IMR-90 (cell line): ENCODE results near the gene ABCA12. TPM values are rescaled to one million over a fixed set of nuclear protein-coding genes. Genes with fewer than 3 reads are reported as not detected.

Source experiments
- ATAC-seq: fragments of 200-7000 bp; cut with Tn5 transposase; 2 replicates; pipeline ENCODE4 v1.9.1; 2020; ENCODE audit warnings: low read depth, mild to moderate bottlenecking, moderate library complexity
- BruUV-seq: library from RNA; stranded (reverse); fragments of 400-500 nt; replicated peaks from 2 replicates; lab custom pipeline; 2021; lab: Mats Ljungman, UMichigan
- CTCF ChIA-PET: fragments of 300-600 bp; formaldehyde crosslinking; extraction: SDS; loops from one replicate; lab custom pipeline; 2021; ENCODE audit warnings: antibody characterized with exemption; lab: Yijun Ruan, JAX
- POLR2A ChIA-PET: fragments of 300-600 bp; sonication (Branson Sonifier 250); formaldehyde crosslinking; loops from one replicate; lab custom pipeline; 2022; ENCODE audit warnings: antibody characterized with exemption; ENCODE audit not compliant: unreplicated experiment; lab: Charles Lee
- DNase-seq: peaks from one replicate; pipeline ENCODE4 v3.0.0; 2013
- H2AFZ ChIP-seq: replicated peaks from 2 replicates; pipeline ENCODE3; 2013; ENCODE audit warnings: low read length, mild to moderate bottlenecking; ENCODE audit not compliant: poor library complexity
- H2AK5ac ChIP-seq: 2 replicates; pipeline ENCODE4 v1.6.1; 2013; ENCODE audit warnings: low read depth, low read length, inconsistent platforms
- H2AK9ac ChIP-seq: replicated peaks from 2 replicates; pipeline ENCODE3; 2013; ENCODE audit warnings: mild to moderate bottlenecking, low read depth, low read length, moderate library complexity; ENCODE audit not compliant: poor library complexity
- H2BK120ac ChIP-seq: 2 replicates; pipeline ENCODE4 v1.6.1; 2013; ENCODE audit warnings: low read depth, low read length, inconsistent platforms
- H2BK15ac ChIP-seq: 3 replicates; pipeline ENCODE4 v1.6.1; 2013; ENCODE audit warnings: low read depth, low read length, inconsistent platforms
- H2BK20ac ChIP-seq: 2 replicates; pipeline ENCODE4 v1.6.1; 2013; ENCODE audit warnings: low read depth, mild to moderate bottlenecking, inconsistent platforms, low read length, moderate library complexity
- H2BK5ac ChIP-seq: 2 replicates; pipeline ENCODE4 v1.6.1; 2013; ENCODE audit warnings: mild to moderate bottlenecking, low read depth, low read length, inconsistent platforms; ENCODE audit not compliant: poor library complexity, severe bottlenecking
- H3K14ac ChIP-seq: replicated peaks from 2 replicates; pipeline ENCODE4 v1.6.1; 2013; ENCODE audit warnings: low read depth, low read length, inconsistent platforms
- H3K18ac ChIP-seq: 2 replicates; pipeline ENCODE4 v1.6.1; 2013; ENCODE audit warnings: low read depth, low read length, control low read depth
- H3K23ac ChIP-seq: 2 replicates; pipeline ENCODE4 v1.6.1; 2013; ENCODE audit warnings: low read depth, low read length, inconsistent platforms
- H3K27ac ChIP-seq: 2 replicates; pipeline ENCODE4 v1.5.1; 2013; ENCODE audit warnings: mild to moderate bottlenecking, control low read depth, low read length; ENCODE audit not compliant: insufficient read depth
- H3K27me3 ChIP-seq: 2 replicates; pipeline ENCODE4 v1.6.1; 2013; ENCODE audit warnings: low read length; ENCODE audit not compliant: control insufficient read depth, insufficient read depth
- H3K36me3 ChIP-seq: 2 replicates; pipeline ENCODE4 v1.6.1; 2013; ENCODE audit warnings: low read length, mixed read lengths; ENCODE audit not compliant: control insufficient read depth, insufficient read depth
- H3K4ac ChIP-seq: 2 replicates; pipeline ENCODE4 v1.6.1; 2013; ENCODE audit warnings: low read depth, low read length, inconsistent platforms
- H3K4me1 ChIP-seq: 2 replicates; pipeline ENCODE4 v1.6.1; 2013; ENCODE audit warnings: low read length, mixed read lengths; ENCODE audit not compliant: control insufficient read depth, insufficient read depth
- H3K4me2 ChIP-seq: 2 replicates; pipeline ENCODE4 v1.6.1; 2013; ENCODE audit warnings: low read depth, mild to moderate bottlenecking, control low read depth, low read length, moderate library complexity
- H3K4me3 ChIP-seq: 2 replicates; pipeline ENCODE4 v1.5.1; 2013; ENCODE audit warnings: low read depth, mild to moderate bottlenecking, control low read depth, low read length, moderate library complexity; ENCODE audit not compliant: insufficient read depth
- H3K56ac ChIP-seq: 2 replicates; pipeline ENCODE4 v1.6.1; 2013; ENCODE audit warnings: low read length, inconsistent platforms; ENCODE audit not compliant: insufficient read depth; ENCODE audit errors: extremely low read depth
- H3K79me1 ChIP-seq, 2 experiments: 2 replicates each; pipeline ENCODE4 v1.6.1; 2013; ENCODE audit warnings: low read length in 2 of 2, inconsistent platforms in 1 of 2, low read depth in 1 of 2
- H3K9ac ChIP-seq: 2 replicates; pipeline ENCODE4 v1.6.1; 2013; ENCODE audit warnings: low read depth, low read length, control low read depth
- H3K9me1 ChIP-seq: 2 replicates; pipeline ENCODE4 v1.6.1; 2013; ENCODE audit warnings: low read length, inconsistent platforms; ENCODE audit not compliant: insufficient read depth
- H3K9me3 ChIP-seq: 2 replicates; pipeline ENCODE4 v1.6.1; 2013; ENCODE audit warnings: low read length; ENCODE audit not compliant: control insufficient read depth, insufficient read depth
- H4K20me1 ChIP-seq: 2 replicates; pipeline ENCODE4 v1.6.1; 2013; ENCODE audit warnings: low read length, inconsistent platforms; ENCODE audit not compliant: insufficient read depth
- H4K5ac ChIP-seq: 2 replicates; pipeline ENCODE4 v1.6.1; 2013; ENCODE audit warnings: mild to moderate bottlenecking, low read depth, low read length, control low read depth
- H4K8ac ChIP-seq, 2 experiments: 2 replicates each; pipeline ENCODE4 v1.6.1; 2013; ENCODE audit warnings: low read depth in 2 of 2, low read length in 2 of 2, control low read depth in 1 of 2, inconsistent platforms in 1 of 2
- H4K91ac ChIP-seq: 2 replicates; pipeline ENCODE4 v1.6.1; 2013; ENCODE audit warnings: low read depth, low read length, inconsistent platforms; ENCODE audit not compliant: insufficient read depth
- BHLHE40 ChIP-seq: fragments of 150-350 bp; IDR thresholded peaks from 2 replicates; pipeline ENCODE4 v1.6.1; 2016; ENCODE audit warnings: mild to moderate bottlenecking, low read depth, low read length
- CTCF ChIP-seq: conservative IDR thresholded peaks from 2 replicates; pipeline ENCODE4 v1.5.1; 2012; ENCODE audit warnings: mild to moderate bottlenecking, low read depth, low read length, improper control_type of control experiment
- MAZ ChIP-seq: IDR thresholded peaks from 2 replicates; pipeline ENCODE4 v1.6.1; 2012; ENCODE audit warnings: low read depth, mild to moderate bottlenecking, low read length, improper control_type of control experiment, moderate library complexity, borderline replicate concordance
- NFE2L2 ChIP-seq: fragments of 150-350 bp; IDR thresholded peaks from 2 replicates; pipeline ENCODE4 v1.6.1; 2016; ENCODE audit warnings: low read depth, mild to moderate bottlenecking, low read length
- POLR2A ChIP-seq: IDR thresholded peaks from 2 replicates; pipeline ENCODE4 v1.6.1; 2012; ENCODE audit warnings: mild to moderate bottlenecking, low read depth, low read length
- RAD21 ChIP-seq: IDR thresholded peaks from 2 replicates; pipeline ENCODE4 v1.6.1; 2012; ENCODE audit warnings: low read length, improper control_type of control experiment
- RCOR1 ChIP-seq: IDR thresholded peaks from 2 replicates; pipeline ENCODE4 v1.6.1; 2012; ENCODE audit warnings: mild to moderate bottlenecking, low read length, improper control_type of control experiment; ENCODE audit not compliant: insufficient replicate concordance
- SMC3 ChIP-seq: fragments of 150-350 bp; IDR thresholded peaks from 2 replicates; pipeline ENCODE4 v1.6.1; 2016; ENCODE audit warnings: low read depth, mild to moderate bottlenecking, antibody characterized with exemption, low read length, moderate library complexity
- WGBS, 2 experiments: methylation state at CpG; one replicate each; pipeline versions ENCODE4 v1.1.5 to v1.1.7; 2013; ENCODE audit warnings: missing lambda C conversion rate in 2 of 2; ENCODE audit not compliant: insufficient read length in 1 of 2; ENCODE audit errors: extremely low coverage in 2 of 2; 5-methylcytosine and 5-hydroxymethylcytosine counted together
- dilution Hi-C: fragments of 300-500 bp; cut with HindIII; formaldehyde crosslinking; loops from one replicate; pipeline ENCODE4 v1.14.3; 2018; ENCODE audit warnings: low sequenced_read_pairs; ENCODE audit not compliant: unreplicated experiment
- in situ Hi-C: fragments of 300-500 bp; cut with MboI; formaldehyde crosslinking; loops from 3 replicates; pipeline ENCODE4 v1.14.3; 2019; ENCODE audit warnings: low sequenced_read_pairs, inconsistent platforms, mixed read lengths
- intact Hi-C: fragments of 100-400 bp; cut with micrococcal nuclease; formaldehyde crosslinking; loops from 2 replicates; pipeline ENCODE4 v1.10.0; 2022
- polyA plus RNA-seq, 3 experiments: library from polyadenylated mRNA; depleted of rRNA; stranded (reverse); fragments of >200 nt; gene quantifications; 2 replicates each; pipeline ENCODE4 v1.2.3, GENCODE V29; 2012; ENCODE audit warnings: low replicate concordance in 1 of 3
- total RNA-seq: library from RNA; depleted of rRNA; stranded (reverse); fragments of >200 nt; gene quantifications from 2 replicates; pipeline ENCODE4 v1.2.3, GENCODE V29; 2012

The ABCA12 gene
- total and polyA plus RNA-seq, 2 of the 4 experiments (the other 2 are of a cell fraction) = under 0.01 TPM; not detected in 1

- dilution Hi-C loops = no loop called here
- H4K91ac ChIP-seq = no peak overlapping the region
These were observed 78.7 kb downstream of the ABCA12 start for GRCh38 chr2:215059724-215060123.

More at GRCh38 chr2:215059724-215060123, 78.7 kb downstream of the ABCA12 start:
- Histone ChIP-seq H3K9me3 (no peaks in the 10 kb centered on the region), H3K23ac (no peak overlapping the region), H3K56ac (no peak overlapping the region), H3K9ac (no peak overlapping the region), H2AK5ac (no peak overlapping the region), H2AFZ (no peak overlapping the region), H3K4ac (no peak overlapping the region), H4K20me1 (no peaks in the 10 kb centered on the region), H2AK9ac (no peak overlapping the region), H3K9me1 (no peaks in the 10 kb centered on the region), H3K14ac (no peak overlapping the region), H3K27ac (no peak overlapping the region), H3K4me1 (no peaks in the 10 kb centered on the region), H2BK20ac (no peak overlapping the region), H4K5ac (no peak overlapping the region), H3K27me3 (no peaks in the 10 kb centered on the region), H3K4me3 (no peak overlapping the region), H3K36me3 (no peaks in the 10 kb centered on the region), H2BK5ac (no peak overlapping the region), H3K18ac (no peak overlapping the region), H2BK15ac (no peak overlapping the region), H4K8ac (no peak overlapping the region), H3K79me1 (no peaks in the 10 kb centered on the region), H2BK120ac (no peak overlapping the region), H3K4me2 (no peak overlapping the region)
- TF ChIP-seq SMC3 (no peak), BHLHE40 (no peak), CTCF (no peak), POLR2A (no peak), RAD21 (no peak), RCOR1 (no peak), MAZ (no peak), NFE2L2 (no peak)
- ATAC-seq = no peak
- 11% methylated on average over 2 of the region's 2 CpGs; no CpG with 5 or more reads in 1 of the 2 experiments for WGBS, 2 experiments
- ChIA-PET CTCF (no interaction called here), POLR2A (no interaction called here)
- in situ Hi-C loops (no loop called here), intact Hi-C loops (no loop called here)
- peak; percentile 11 for DNase-seq
- no TSS peak for BruUV-seq
